Parathyroid adenoma (tissue), 2 donors: Measurements from ENCODE around the gene APAF1.

ENCODE experiments used
- H2AFZ ChIP-seq: fragments of 300-600 bp; sonication (generic); one replicate; pipeline ENCODE4 v1.7.0; 2017; ENCODE audit warnings: antibody characterized with exemption, mild to moderate bottlenecking
- H3K27ac ChIP-seq: fragments of 300-600 bp; sonication (generic); one replicate; pipeline ENCODE4 v1.7.0; 2017
- H3K27me3 ChIP-seq: fragments of 300-600 bp; sonication (generic); one replicate; pipeline ENCODE4 v1.7.0; 2017; ENCODE audit warnings: low read length; ENCODE audit not compliant: control insufficient read depth, insufficient read depth
- H3K36me3 ChIP-seq: fragments of 300-600 bp; sonication (generic); one replicate; pipeline ENCODE4 v1.7.0; 2017; ENCODE audit warnings: low read length; ENCODE audit not compliant: control insufficient read depth, insufficient read depth
- H3K4me1 ChIP-seq: fragments of 300-600 bp; sonication (generic); one replicate; pipeline ENCODE4 v1.7.0; 2017; ENCODE audit warnings: control low read depth
- H3K4me2 ChIP-seq: fragments of 300-600 bp; sonication (generic); one replicate; pipeline ENCODE4 v1.7.0; 2017; ENCODE audit warnings: low read length
- H3K4me3 ChIP-seq: fragments of 300-600 bp; sonication (generic); one replicate; pipeline ENCODE4 v1.7.0; 2017; ENCODE audit warnings: low read depth, low read length
- H3K79me2 ChIP-seq: fragments of 300-600 bp; sonication (generic); one replicate; pipeline ENCODE4 v1.7.0; 2017; ENCODE audit warnings: control low read depth
- H3K9ac ChIP-seq: fragments of 300-600 bp; sonication (generic); one replicate; pipeline ENCODE4 v1.7.0; 2017; ENCODE audit warnings: mild to moderate bottlenecking
- H3K9me3 ChIP-seq: fragments of 300-600 bp; sonication (generic); one replicate; pipeline ENCODE4 v1.7.0; 2017; ENCODE audit warnings: low read length; ENCODE audit not compliant: control insufficient read depth
- CTCF ChIP-seq: fragments of 300-600 bp; sonication (generic); IDR thresholded peaks from one replicate; pipeline ENCODE4 v1.7.0; 2017; ENCODE audit warnings: antibody characterized with exemption, mild to moderate bottlenecking
- donor health status: primary hyperparathyroidism.

Gene APAF1

GRCh38 chr12:98701166-98701565, 56.1 kb downstream of the APAF1 start:
- Histone ChIP-seq H3K9ac (no peak overlapping the region), H3K4me3 (no peak overlapping the region), H3K4me1 (peaks cover 18% of the 10 kb centered on the region), H3K27ac (no peak overlapping the region), H3K79me2 (no peaks in the 10 kb centered on the region), H3K27me3 (no peaks in the 10 kb centered on the region), H3K4me2 (no peak overlapping the region), H2AFZ (no peak overlapping the region), H3K36me3 (no peaks in the 10 kb centered on the region), H3K9me3 (no peaks in the 10 kb centered on the region)
- TF ChIP-seq CTCF: no peak

- Histone ChIP-seq H3K36me3 (no peaks in the 10 kb centered on the region), H3K27ac (no peak overlapping the region), H3K4me3 (no peak overlapping the region), H3K27me3 (no peaks in the 10 kb centered on the region), H3K4me1 (no peaks in the 10 kb centered on the region), H2AFZ (no peak overlapping the region), H3K9ac (no peak overlapping the region), H3K9me3 (no peaks in the 10 kb centered on the region), H3K4me2 (no peak overlapping the region), H3K79me2 (no peaks in the 10 kb centered on the region)
- TF ChIP-seq CTCF: no peak
Observed at GRCh38 chr12:98709022-98709421, 63.9 kb downstream of the APAF1 start.

GRCh38 chr12:98714426-98714825, 69.3 kb downstream of the APAF1 start:
- H3K27ac ChIP-seq: no peak overlapping the region
- TF ChIP-seq CTCF: no peak

GRCh38 chr12:98719515-98720504, 74.7 kb downstream of the APAF1 start:
- H3K36me3 ChIP-seq: no peaks in the 10 kb centered on the region
- TF ChIP-seq CTCF: no peak

More at GRCh38 chr12:98714426-98714825, 69.3 kb downstream of the APAF1 start:
- Histone ChIP-seq H3K4me3 (no peak overlapping the region), H3K4me1 (no peaks in the 10 kb centered on the region), H3K9ac (no peak overlapping the region), H3K79me2 (no peaks in the 10 kb centered on the region), H2AFZ (no peak overlapping the region), H3K27me3 (no peaks in the 10 kb centered on the region), H3K36me3 (no peaks in the 10 kb centered on the region), H3K4me2 (no peak overlapping the region), H3K9me3 (no peaks in the 10 kb centered on the region)

More at GRCh38 chr12:98719515-98720504, 74.7 kb downstream of the APAF1 start:
- Histone ChIP-seq H2AFZ (no peak overlapping the region), H3K4me2 (no peak overlapping the region), H3K27ac (no peak overlapping the region), H3K9ac (no peak overlapping the region), H3K27me3 (no peaks in the 10 kb centered on the region), H3K79me2 (no peaks in the 10 kb centered on the region), H3K4me1 (no peaks in the 10 kb centered on the region), H3K4me3 (no peak overlapping the region), H3K9me3 (no peaks in the 10 kb centered on the region)
